HepG2 (cell line): ENCODE data around the gene DPP6. TPM values are rescaled to one million over a fixed set of nuclear protein-coding genes. Genes with fewer than 3 reads are reported as not detected.

Experiments
- ATAC-seq: fragments of 200-7000 bp; cut with Tn5 transposase; 3 replicates; pipeline ENCODE4 v1.9.1; 2020; ENCODE audit warnings: mild to moderate bottlenecking, moderate library complexity
- BruUV-seq: library from RNA; stranded (reverse); fragments of 400-500 nt; replicated peaks from 2 replicates; lab custom pipeline; 2021; lab: Mats Ljungman, UMichigan
- CTCF ChIA-PET: fragments of 300-600 bp; formaldehyde crosslinking; extraction: SDS; loops from one replicate; lab custom pipeline; 2021; ENCODE audit warnings: low total read pairs, inconsistent platforms, low intra/inter-chr PET ratio; lab: Yijun Ruan, JAX
- POLR2A ChIA-PET: fragments of 350-600 bp; sonication (Branson Sonifier 250); formaldehyde crosslinking; loops from one replicate; lab custom pipeline; 2020; ENCODE audit warnings: antibody characterized with exemption, inconsistent platforms; lab: Yijun Ruan, JAX
- DNase-seq: peaks from one replicate; pipeline ENCODE4 v3.0.0-alpha.2; 2015; ENCODE audit warnings: low spot score
- FAIRE-seq: peaks from 3 replicates; lab custom pipeline; 2011; peaks lifted over from hg19 to GRCh38; lab: Jason Lieb, UNC
- H2AFZ ChIP-seq: one replicate; pipeline ENCODE4 v1.6.1; 2011; ENCODE audit warnings: low read length, inconsistent platforms
- H3K27ac ChIP-seq: fragments of 300-600 bp; 3 replicates; pipeline ENCODE4 v1.8.0; 2011; ENCODE audit warnings: mixed run types, mild to moderate bottlenecking, mixed read lengths, low read length, inconsistent platforms; ENCODE audit not compliant: insufficient read depth; ENCODE audit errors: extremely low read length
- H3K27me3 ChIP-seq, 2 experiments: fragments of 200-600 bp in 1 of 2; 2 replicates in 1 of 2; 3 replicates in 1 of 2; pipeline versions ENCODE4 v1.6.0 to v1.8.0; 2011; ENCODE audit warnings: low read length in 2 of 2, mild to moderate bottlenecking in 2 of 2, moderate library complexity in 2 of 2, inconsistent platforms in 1 of 2; ENCODE audit not compliant: insufficient read depth in 2 of 2, control insufficient read depth in 1 of 2
- H3K36me3 ChIP-seq, 2 experiments: fragments of 200-600 bp in 1 of 2; replicated peaks in 1 of 2; 2 replicates in 1 of 2; 3 replicates in 1 of 2; pipeline versions ENCODE4 v1.5.1 to v1.8.0; 2011; ENCODE audit warnings: low read length in 2 of 2, inconsistent platforms in 1 of 2; ENCODE audit not compliant: insufficient read depth in 2 of 2, control insufficient read depth in 1 of 2
- H3K4me1 ChIP-seq: 2 replicates; pipeline ENCODE4 v1.5.1; 2012; ENCODE audit warnings: low read length, inconsistent platforms; ENCODE audit not compliant: insufficient read depth
- H3K4me2 ChIP-seq: 2 replicates; pipeline ENCODE4 v1.6.0; 2011; ENCODE audit warnings: low read depth, low read length, inconsistent platforms
- H3K4me3 ChIP-seq, 3 experiments: fragments of 200-600 bp in 1 of 3; sonication (generic), shearing (Covaris generic) in 1 of 3; replicated peaks in 1 of 3; 2 replicates each; pipeline ENCODE4 v1.5.1; 2011 to 2016; ENCODE audit warnings: low read length in 3 of 3, inconsistent platforms in 2 of 3, low read depth in 2 of 3, mild to moderate bottlenecking in 2 of 3, control low read depth in 1 of 3, mixed read lengths in 1 of 3; ENCODE audit not compliant: insufficient read depth in 1 of 3
- H3K79me2 ChIP-seq: one replicate; pipeline ENCODE4 v1.6.1; 2011; ENCODE audit warnings: low read length, inconsistent platforms; ENCODE audit not compliant: insufficient read depth
- H3K9ac ChIP-seq: 2 replicates; pipeline ENCODE4 v1.6.0; 2011; ENCODE audit warnings: mild to moderate bottlenecking, low read depth, low read length, inconsistent platforms; ENCODE audit not compliant: insufficient read depth
- H3K9me3 ChIP-seq: 2 replicates; pipeline ENCODE4 v1.5.1; 2012; ENCODE audit warnings: mild to moderate bottlenecking, low read length
- H4K20me1 ChIP-seq: 2 replicates; pipeline ENCODE4 v1.6.0; 2011; ENCODE audit warnings: inconsistent platforms, mild to moderate bottlenecking, low read length, moderate library complexity; ENCODE audit not compliant: insufficient read depth
- ATF6 ChIP-seq: sonication (generic); formaldehyde crosslinking; conservative IDR thresholded peaks from 2 replicates; pipeline ENCODE4 v1.4.0; 2020; ENCODE audit warnings: missing genetic modification reagents
- FOSL1 ChIP-seq: sonication (generic); formaldehyde crosslinking; IDR thresholded peaks from 2 replicates; pipeline ENCODE4 v1.9.0; 2021; ENCODE audit warnings: missing genetic modification reagents, borderline replicate concordance
- HIC2 ChIP-seq: sonication (generic); formaldehyde crosslinking; IDR thresholded peaks from 2 replicates; pipeline ENCODE4 v1.9.0; 2022; ENCODE audit warnings: low read depth, missing genetic modification reagents
- MTF2 ChIP-seq: sonication (generic); formaldehyde crosslinking; IDR thresholded peaks from 2 replicates; pipeline ENCODE4 v1.5.0; 2020; ENCODE audit warnings: missing genetic modification reagents, borderline replicate concordance
- NFAT5 ChIP-seq: sonication (generic); formaldehyde crosslinking; IDR thresholded peaks from 2 replicates; pipeline ENCODE4 v1.4.0; 2020; ENCODE audit warnings: missing genetic modification reagents
- ZIK1 ChIP-seq: sonication (generic); formaldehyde crosslinking; IDR thresholded peaks from 2 replicates; pipeline ENCODE4 v1.5.0; 2020; ENCODE audit warnings: mild to moderate bottlenecking, low read depth, missing genetic modification reagents, borderline replicate concordance
- ZNF800 ChIP-seq: sonication (generic); formaldehyde crosslinking; IDR thresholded peaks from 2 replicates; pipeline ENCODE4 v1.4.0; 2020; ENCODE audit warnings: missing genetic modification reagents
- WGBS: methylation state at CpG from one replicate; pipeline ENCODE4 v1.1.6; 2017; ENCODE audit warnings: low lambda C conversion rate; 5-methylcytosine and 5-hydroxymethylcytosine counted together
- in situ Hi-C: cut with HindIII; loops from 2 replicates; pipeline ENCODE4 v1.10.0; 2017; ENCODE audit warnings: low pct_unique_long_range_greater_than_20kb; ENCODE audit not compliant: extremely low pct_ligation_motif_present
- intact Hi-C: fragments of 100-400 bp; cut with micrococcal nuclease; formaldehyde crosslinking; loops from one replicate; pipeline ENCODE4 v1.10.0; 2022; ENCODE audit not compliant: unreplicated experiment
- polyA plus RNA-seq, 8 experiments: library from polyadenylated mRNA; depleted of rRNA in 3 of 8; stranded (reverse) in 7 of 8; unstranded in 1 of 8; fragments of >200 nt; fragmentation: Illumina TruSeq in 4 of 8; extraction: Trizol in 4 of 8; gene quantifications; 2 replicates each; pipeline versions ENCODE4 v1.2.1 to v1.2.3, GENCODE V29; 2011 to 2016; ENCODE audit warnings: low read depth in 4 of 8, missing spikeins in 1 of 8, mixed read lengths in 1 of 8; ENCODE audit not compliant: insufficient read depth in 1 of 8
- total RNA-seq, 5 experiments: library from RNA; depleted of rRNA; stranded (reverse); fragments of >200 nt; fragmentation: Illumina TruSeq; extraction: Trizol; gene quantifications; 2 replicates each; pipeline ENCODE4 v1.2.3, GENCODE V29; 2016; ENCODE audit warnings: low read depth in 1 of 5

DPP6 gene
- total and polyA plus RNA-seq, 2 of the 13 experiments (the other 11 are each of a cell fraction or from before 2014, with no cell fraction given): not detected

DNA sequence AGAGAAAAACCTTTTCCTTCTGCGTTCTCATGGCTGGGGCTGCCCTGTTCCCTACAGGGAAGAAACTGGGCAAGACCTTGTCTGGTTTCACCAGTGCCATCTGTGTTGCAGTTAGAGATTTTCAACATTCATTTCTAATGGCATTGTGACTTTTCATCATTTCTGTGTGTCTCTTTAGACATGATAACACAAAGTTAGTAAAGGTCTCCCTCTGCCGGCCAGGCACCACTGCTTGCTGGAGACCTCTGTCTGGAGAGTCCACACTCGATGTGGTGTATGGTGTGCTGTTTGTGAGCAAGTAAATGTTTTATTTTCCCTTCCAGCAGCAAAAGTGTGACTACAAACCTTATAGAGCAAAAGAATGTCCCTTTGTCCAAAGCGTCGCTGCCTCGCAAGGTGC lies 737.2 kb downstream of the DPP6 start (continued):
- no peak for TF ChIP-seq NFAT5 (CRISPR knock-in tag)
- no peak for TF ChIP-seq ZNF800

GRCh38 chr7:154791611-154792010 lies 739.4 kb downstream of the DPP6 start:
- H3K9me3 ChIP-seq: no peaks in the 10 kb centered on the region
- in situ Hi-C loops (no loop called here), intact Hi-C loops (no loop called here)
- no peak for DNase-seq
- no peaks in the 10 kb centered on the region for H3K4me1 ChIP-seq
- H3K27me3 ChIP-seq: peaks cover 2 to 25% of the 10 kb centered on the region in 2 experiments; a peak in 3 of 5 replicates
- H3K79me2 ChIP-seq: no peaks in the 10 kb centered on the region
- POLR2A ChIA-PET: no interaction called here
- no peak overlapping the region for H2AFZ ChIP-seq
- 48% methylated on average over 4 of the region's 4 CpGs for WGBS
- no TSS peak for BruUV-seq
- CTCF ChIA-PET: no interaction called here
- ATAC-seq: no peak
- H3K36me3 ChIP-seq: no peaks in the 10 kb centered on the region
- H4K20me1 ChIP-seq: no peaks in the 10 kb centered on the region
- no peak overlapping the region for H3K9ac ChIP-seq
- no peak overlapping the region for H3K4me3 ChIP-seq
- H3K27ac ChIP-seq: no peak overlapping the region
- no peak for FAIRE-seq
- H3K4me2 ChIP-seq: no peak overlapping the region
- TF ChIP-seq FOSL1 (CRISPR knock-in tag) (no peak), ATF6 (CRISPR knock-in tag) (no peak), HIC2 (CRISPR knock-in tag) (no peak), MTF2 (no peak), ZIK1 (no peak)
